Measurements from ENCODE around the gene OSBPL8. TPM values are rescaled to one million over a fixed set of nuclear protein-coding genes. Genes with fewer than 3 reads are reported as not detected.

The OSBPL8 gene
- total RNA-seq, 1 experiment from 2014 or later = 81.7 TPM

DNA sequence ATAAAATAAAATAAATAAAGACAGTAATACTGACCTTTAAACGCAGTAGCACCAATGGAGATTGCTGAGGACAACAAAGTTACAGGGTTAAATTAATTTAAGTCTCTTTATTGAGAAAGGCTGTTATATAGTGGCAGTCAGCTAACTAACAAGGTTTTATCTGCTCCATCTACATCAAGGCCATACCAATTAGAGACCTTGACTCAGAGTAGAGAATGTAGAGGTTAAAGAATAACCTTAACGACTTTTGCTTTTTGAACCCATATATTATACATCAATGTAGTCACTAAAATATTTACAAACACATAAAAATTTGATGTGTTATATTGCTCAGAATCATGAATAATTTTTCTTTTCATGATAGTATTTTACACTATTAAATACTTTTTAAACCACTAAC is 21.6 kb downstream of the OSBPL8 start:
- no peak for ATAC-seq
- ChIA-PET POLR2A (interaction anchor here (1.0 kb wide), 1 partner anchor 9 kb away, joined by 3 read pairs; no protein-coding TSS in a partner anchor), CTCF (no interaction called here)
- Mint-ChIP-seq H3K4me3 (no peak overlapping the region), H3K27ac (no peak overlapping the region), H3K27me3 (ENCODE audit: low read depth) (no peaks in the 10 kb centered on the region), H3K36me3 (peaks cover 13% of the 10 kb centered on the region), H3K9me3 (peaks cover 8% of the 10 kb centered on the region), H3K4me1 (peaks cover 32% of the 10 kb centered on the region)
- DNase-seq (ENCODE audit: low spot score) = no peak
- TF ChIP-seq, protein P1, sequence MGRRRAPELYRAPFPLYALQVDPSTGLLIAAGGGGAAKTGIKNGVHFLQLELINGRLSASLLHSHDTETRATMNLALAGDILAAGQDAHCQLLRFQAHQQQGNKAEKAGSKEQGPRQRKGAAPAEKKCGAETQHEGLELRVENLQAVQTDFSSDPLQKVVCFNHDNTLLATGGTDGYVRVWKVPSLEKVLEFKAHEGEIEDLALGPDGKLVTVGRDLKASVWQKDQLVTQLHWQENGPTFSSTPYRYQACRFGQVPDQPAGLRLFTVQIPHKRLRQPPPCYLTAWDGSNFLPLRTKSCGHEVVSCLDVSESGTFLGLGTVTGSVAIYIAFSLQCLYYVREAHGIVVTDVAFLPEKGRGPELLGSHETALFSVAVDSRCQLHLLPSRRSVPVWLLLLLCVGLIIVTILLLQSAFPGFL (CRISPR knock-in tag; IDR thresholded peaks at IDR 0.05; ENCODE audit: borderline replicate concordance) = no peak
- TF ChIP-seq RELA (CRISPR knock-in tag; IDR thresholded peaks at IDR 0.05; ENCODE audit: borderline replicate concordance) = no peak
- TF ChIP-seq, protein P2, sequence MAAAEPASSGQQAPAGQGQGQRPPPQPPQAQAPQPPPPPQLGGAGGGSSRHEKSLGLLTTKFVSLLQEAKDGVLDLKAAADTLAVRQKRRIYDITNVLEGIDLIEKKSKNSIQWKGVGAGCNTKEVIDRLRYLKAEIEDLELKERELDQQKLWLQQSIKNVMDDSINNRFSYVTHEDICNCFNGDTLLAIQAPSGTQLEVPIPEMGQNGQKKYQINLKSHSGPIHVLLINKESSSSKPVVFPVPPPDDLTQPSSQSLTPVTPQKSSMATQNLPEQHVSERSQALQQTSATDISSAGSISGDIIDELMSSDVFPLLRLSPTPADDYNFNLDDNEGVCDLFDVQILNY (CRISPR knock-in tag; IDR thresholded peaks at IDR 0.05) = no peak
- no peak for TF ChIP-seq ZNF317 (CRISPR knock-in tag; IDR thresholded peaks at IDR 0.05; ENCODE audit: borderline replicate concordance, low read depth)
- no peak for TF ChIP-seq ATF1 (CRISPR knock-in tag; IDR thresholded peaks at IDR 0.05)
- no peak for TF ChIP-seq FOXJ3 (CRISPR knock-in tag; IDR thresholded peaks at IDR 0.05; ENCODE audit: borderline replicate concordance)
- no peak for TF ChIP-seq AFF4 (CRISPR knock-in tag; IDR thresholded peaks at IDR 0.05; ENCODE audit: borderline replicate concordance)
- TF ChIP-seq ZBTB21 (CRISPR knock-in tag; IDR thresholded peaks at IDR 0.05; ENCODE audit: borderline replicate concordance) = no peak
- TF ChIP-seq MYBL2 (CRISPR knock-in tag; IDR thresholded peaks at IDR 0.05) = no peak
- no peak for TF ChIP-seq JAZF1 (CRISPR knock-in tag; IDR thresholded peaks at IDR 0.05)
- no peak for TF ChIP-seq NFYB (CRISPR knock-in tag; conservative IDR thresholded peaks at IDR 0.05; ENCODE audit: low read depth)
- no peak for TF ChIP-seq NR1H2 (CRISPR knock-in tag; IDR thresholded peaks at IDR 0.05)
- TF ChIP-seq FOXP1 (CRISPR knock-in tag; IDR thresholded peaks at IDR 0.05; ENCODE audit: borderline replicate concordance) = no peak

GRCh38 chr12:76536546-76536945 is 23.0 kb downstream of the OSBPL8 start:
- CTCF ChIA-PET = no interaction called here
- TF ChIP-seq FOXP1 (CRISPR knock-in tag; IDR thresholded peaks at IDR 0.05; ENCODE audit: borderline replicate concordance) (no peak), GABPB1 (CRISPR knock-in tag; IDR thresholded peaks at IDR 0.05) (no peak), ZNF219 (CRISPR knock-in tag; IDR thresholded peaks at IDR 0.05; ENCODE audit: borderline replicate concordance) (no peak), ATF6 (CRISPR knock-in tag; IDR thresholded peaks at IDR 0.05) (no peak)
- H3K9me3 Mint-ChIP-seq = peaks cover 8% of the 10 kb centered on the region
- no peak overlapping the region for H3K4me3 Mint-ChIP-seq
- ATAC-seq = no peak
- DNase-seq (ENCODE audit: low spot score) = no peak
- peaks cover 15% of the 10 kb centered on the region for H3K36me3 Mint-ChIP-seq
- H3K27me3 Mint-ChIP-seq (ENCODE audit: low read depth) = no peaks in the 10 kb centered on the region
- POLR2A ChIA-PET = no interaction called here
- H3K27ac Mint-ChIP-seq = no peak overlapping the region
- peaks cover 28% of the 10 kb centered on the region for H3K4me1 Mint-ChIP-seq

All from WTC11 (cell line).